Activated gamma-delta T cell treated with anti-CD3 and anti-CD28 coated beads, Interleukin-2, amount 50 U/mL, for 16 hours (primary cell): ENCODE data around the gene BCL11B.
"Not testable (repeated sequence)": the region's sequence is repeated elsewhere in the genome, so short reads cannot be mapped to it uniquely, and the experiment has no call there.

Experiments
- DNase-seq: peaks from one replicate; pipeline ENCODE4 v3.0.0-alpha.2; 2020; ENCODE audit warnings: low read depth

The BCL11B gene

GRCh38 chr14:99199846-99200653 is 71.9 kb downstream of the BCL11B start:
- DNase-seq = no peak

- no peak for DNase-seq
These were observed 73.1 kb downstream of the BCL11B start for GRCh38 chr14:99198746-99199502.

GRCh38 chr14:99196310-99196650 is 75.7 kb downstream of the BCL11B start:
- DNase-seq = no peak

- DNase-seq = no peak
These were observed 76.2 kb downstream of the BCL11B start for GRCh38 chr14:99195602-99196309.

GRCh38 chr14:99194736-99195135 is 77.3 kb downstream of the BCL11B start:
- no peak for DNase-seq

GRCh38 chr14:99194136-99194535 is 77.9 kb downstream of the BCL11B start:
- no peak for DNase-seq

- no peak for DNase-seq
These were observed 79.2 kb downstream of the BCL11B start for GRCh38 chr14:99192830-99193229.

GRCh38 chr14:99192028-99192621 is 79.9 kb downstream of the BCL11B start:
- DNase-seq = no peak

GRCh38 chr14:99191395-99192027 is 80.5 kb downstream of the BCL11B start:
- DNase-seq = no peak

- no peak for DNase-seq
These were observed 81.2 kb downstream of the BCL11B start for GRCh38 chr14:99190696-99191394.

GRCh38 chr14:99189201-99189801 is 82.7 kb downstream of the BCL11B start:
- no peak for DNase-seq

- no peak for DNase-seq
These were observed 83.2 kb downstream of the BCL11B start for GRCh38 chr14:99188731-99189191.

- no peak for DNase-seq
These were observed 84.1 kb downstream of the BCL11B start for GRCh38 chr14:99187858-99188257.

GRCh38 chr14:99186956-99187690 is 84.9 kb downstream of the BCL11B start:
- DNase-seq = no peak

GRCh38 chr14:99186336-99186735 is 85.7 kb downstream of the BCL11B start:
- not testable (repeated sequence) for DNase-seq

- no peak for DNase-seq
These were observed 86.4 kb downstream of the BCL11B start for GRCh38 chr14:99185436-99186068.

- no peak for DNase-seq
These were observed 88.3 kb downstream of the BCL11B start for GRCh38 chr14:99183716-99184115.

- no peak for DNase-seq
These were observed 88.7 kb downstream of the BCL11B start for GRCh38 chr14:99183311-99183710.

- DNase-seq = no peak
These were observed 89.3 kb downstream of the BCL11B start for GRCh38 chr14:99182548-99183250.
